ENCODE data around the gene PRSS27. TPM values are rescaled to one million over a fixed set of nuclear protein-coding genes. Genes with fewer than 3 reads are reported as not detected.

PRSS27 gene
- total and polyA plus RNA-seq, 2 of the 8 experiments (the other 6 are each of a cell fraction or from before 2014, with no cell fraction given) = 1.3 to 7.5 TPM

DNA sequence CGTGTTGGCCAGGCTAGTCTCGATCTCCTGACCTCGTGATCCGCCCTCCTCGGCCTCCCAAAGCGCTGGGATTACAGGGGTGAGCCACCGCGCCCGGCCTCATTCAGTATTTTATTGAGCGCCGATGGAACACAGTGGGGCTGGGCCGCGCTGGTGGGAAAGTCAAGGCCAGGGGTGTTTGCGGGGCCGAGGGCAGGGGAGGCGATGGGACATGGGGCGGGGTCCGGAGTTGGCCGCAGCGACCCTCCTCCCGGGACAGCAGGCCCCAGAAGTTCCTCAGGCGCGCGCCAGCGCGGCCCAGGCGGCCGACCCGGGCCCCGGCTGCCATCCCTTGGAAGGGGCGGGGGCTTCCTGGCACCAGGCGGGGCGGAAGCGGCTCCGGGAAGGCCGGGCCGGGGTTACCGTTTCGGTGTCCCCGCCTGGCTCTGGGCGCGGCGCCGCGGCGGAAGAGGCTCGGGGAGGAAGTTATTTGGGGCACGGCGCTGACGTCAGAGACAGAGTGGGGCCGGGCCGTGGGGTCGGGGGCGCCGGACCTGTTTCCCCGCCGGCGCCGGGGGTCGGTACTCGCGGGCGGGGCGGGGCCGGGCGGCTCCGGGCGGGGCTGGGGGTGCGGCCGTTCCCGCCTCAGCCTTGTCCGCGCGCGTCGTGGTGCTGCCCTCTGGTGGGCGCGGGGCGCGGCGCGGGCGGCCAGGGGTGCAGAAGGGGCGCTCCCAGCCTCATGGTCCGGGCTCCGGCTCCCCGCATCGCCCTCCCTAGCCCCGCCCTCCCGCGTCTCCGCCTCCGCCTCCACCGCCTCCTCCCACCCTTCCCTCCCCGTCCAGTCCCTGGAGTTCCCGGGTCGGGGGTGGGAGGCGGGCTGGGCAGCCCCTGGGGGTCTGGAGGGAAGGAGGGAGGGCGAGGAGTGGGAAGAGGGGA, 952 bp upstream of the PRSS27 start (continued):
- TF ChIP-seq KDM4A (IDR thresholded peaks at IDR 0.05; ENCODE audit: low read depth, low read length, severe bottlenecking) (peak; percentile 18), JUN (IDR thresholded peaks at IDR 0.05; ENCODE audit: low read depth, low read length) (no peak), RAD21 (IDR thresholded peaks at IDR 0.05 in 1 of 2, conservative IDR thresholded peaks at IDR 0.05 in 1 of 2; ENCODE audit: low read depth in 2 of 2, low read length in 2 of 2) (peak; percentile 7 to 33; a peak in 2 of 4 replicates), EP300 (IDR thresholded peaks at IDR 0.05; ENCODE audit: borderline replicate concordance in 1 of 2, low read depth in 2 of 2, low read length in 2 of 2) (peak in 1 of 2 experiments; percentile 85; a peak in 1 of 3 replicates), SIRT6 (IDR thresholded peaks at IDR 0.05; ENCODE audit: low read length) (no peak), RXRA (IDR thresholded peaks at IDR 0.05; ENCODE audit: insufficient read depth, low read depth, low read length) (no peak), SIX5 (IDR thresholded peaks at IDR 0.05; ENCODE audit: low read depth, low read length) (no peak; the same call in 1 of the 2 replicates)
- TF ChIP-seq, protein P1, sequence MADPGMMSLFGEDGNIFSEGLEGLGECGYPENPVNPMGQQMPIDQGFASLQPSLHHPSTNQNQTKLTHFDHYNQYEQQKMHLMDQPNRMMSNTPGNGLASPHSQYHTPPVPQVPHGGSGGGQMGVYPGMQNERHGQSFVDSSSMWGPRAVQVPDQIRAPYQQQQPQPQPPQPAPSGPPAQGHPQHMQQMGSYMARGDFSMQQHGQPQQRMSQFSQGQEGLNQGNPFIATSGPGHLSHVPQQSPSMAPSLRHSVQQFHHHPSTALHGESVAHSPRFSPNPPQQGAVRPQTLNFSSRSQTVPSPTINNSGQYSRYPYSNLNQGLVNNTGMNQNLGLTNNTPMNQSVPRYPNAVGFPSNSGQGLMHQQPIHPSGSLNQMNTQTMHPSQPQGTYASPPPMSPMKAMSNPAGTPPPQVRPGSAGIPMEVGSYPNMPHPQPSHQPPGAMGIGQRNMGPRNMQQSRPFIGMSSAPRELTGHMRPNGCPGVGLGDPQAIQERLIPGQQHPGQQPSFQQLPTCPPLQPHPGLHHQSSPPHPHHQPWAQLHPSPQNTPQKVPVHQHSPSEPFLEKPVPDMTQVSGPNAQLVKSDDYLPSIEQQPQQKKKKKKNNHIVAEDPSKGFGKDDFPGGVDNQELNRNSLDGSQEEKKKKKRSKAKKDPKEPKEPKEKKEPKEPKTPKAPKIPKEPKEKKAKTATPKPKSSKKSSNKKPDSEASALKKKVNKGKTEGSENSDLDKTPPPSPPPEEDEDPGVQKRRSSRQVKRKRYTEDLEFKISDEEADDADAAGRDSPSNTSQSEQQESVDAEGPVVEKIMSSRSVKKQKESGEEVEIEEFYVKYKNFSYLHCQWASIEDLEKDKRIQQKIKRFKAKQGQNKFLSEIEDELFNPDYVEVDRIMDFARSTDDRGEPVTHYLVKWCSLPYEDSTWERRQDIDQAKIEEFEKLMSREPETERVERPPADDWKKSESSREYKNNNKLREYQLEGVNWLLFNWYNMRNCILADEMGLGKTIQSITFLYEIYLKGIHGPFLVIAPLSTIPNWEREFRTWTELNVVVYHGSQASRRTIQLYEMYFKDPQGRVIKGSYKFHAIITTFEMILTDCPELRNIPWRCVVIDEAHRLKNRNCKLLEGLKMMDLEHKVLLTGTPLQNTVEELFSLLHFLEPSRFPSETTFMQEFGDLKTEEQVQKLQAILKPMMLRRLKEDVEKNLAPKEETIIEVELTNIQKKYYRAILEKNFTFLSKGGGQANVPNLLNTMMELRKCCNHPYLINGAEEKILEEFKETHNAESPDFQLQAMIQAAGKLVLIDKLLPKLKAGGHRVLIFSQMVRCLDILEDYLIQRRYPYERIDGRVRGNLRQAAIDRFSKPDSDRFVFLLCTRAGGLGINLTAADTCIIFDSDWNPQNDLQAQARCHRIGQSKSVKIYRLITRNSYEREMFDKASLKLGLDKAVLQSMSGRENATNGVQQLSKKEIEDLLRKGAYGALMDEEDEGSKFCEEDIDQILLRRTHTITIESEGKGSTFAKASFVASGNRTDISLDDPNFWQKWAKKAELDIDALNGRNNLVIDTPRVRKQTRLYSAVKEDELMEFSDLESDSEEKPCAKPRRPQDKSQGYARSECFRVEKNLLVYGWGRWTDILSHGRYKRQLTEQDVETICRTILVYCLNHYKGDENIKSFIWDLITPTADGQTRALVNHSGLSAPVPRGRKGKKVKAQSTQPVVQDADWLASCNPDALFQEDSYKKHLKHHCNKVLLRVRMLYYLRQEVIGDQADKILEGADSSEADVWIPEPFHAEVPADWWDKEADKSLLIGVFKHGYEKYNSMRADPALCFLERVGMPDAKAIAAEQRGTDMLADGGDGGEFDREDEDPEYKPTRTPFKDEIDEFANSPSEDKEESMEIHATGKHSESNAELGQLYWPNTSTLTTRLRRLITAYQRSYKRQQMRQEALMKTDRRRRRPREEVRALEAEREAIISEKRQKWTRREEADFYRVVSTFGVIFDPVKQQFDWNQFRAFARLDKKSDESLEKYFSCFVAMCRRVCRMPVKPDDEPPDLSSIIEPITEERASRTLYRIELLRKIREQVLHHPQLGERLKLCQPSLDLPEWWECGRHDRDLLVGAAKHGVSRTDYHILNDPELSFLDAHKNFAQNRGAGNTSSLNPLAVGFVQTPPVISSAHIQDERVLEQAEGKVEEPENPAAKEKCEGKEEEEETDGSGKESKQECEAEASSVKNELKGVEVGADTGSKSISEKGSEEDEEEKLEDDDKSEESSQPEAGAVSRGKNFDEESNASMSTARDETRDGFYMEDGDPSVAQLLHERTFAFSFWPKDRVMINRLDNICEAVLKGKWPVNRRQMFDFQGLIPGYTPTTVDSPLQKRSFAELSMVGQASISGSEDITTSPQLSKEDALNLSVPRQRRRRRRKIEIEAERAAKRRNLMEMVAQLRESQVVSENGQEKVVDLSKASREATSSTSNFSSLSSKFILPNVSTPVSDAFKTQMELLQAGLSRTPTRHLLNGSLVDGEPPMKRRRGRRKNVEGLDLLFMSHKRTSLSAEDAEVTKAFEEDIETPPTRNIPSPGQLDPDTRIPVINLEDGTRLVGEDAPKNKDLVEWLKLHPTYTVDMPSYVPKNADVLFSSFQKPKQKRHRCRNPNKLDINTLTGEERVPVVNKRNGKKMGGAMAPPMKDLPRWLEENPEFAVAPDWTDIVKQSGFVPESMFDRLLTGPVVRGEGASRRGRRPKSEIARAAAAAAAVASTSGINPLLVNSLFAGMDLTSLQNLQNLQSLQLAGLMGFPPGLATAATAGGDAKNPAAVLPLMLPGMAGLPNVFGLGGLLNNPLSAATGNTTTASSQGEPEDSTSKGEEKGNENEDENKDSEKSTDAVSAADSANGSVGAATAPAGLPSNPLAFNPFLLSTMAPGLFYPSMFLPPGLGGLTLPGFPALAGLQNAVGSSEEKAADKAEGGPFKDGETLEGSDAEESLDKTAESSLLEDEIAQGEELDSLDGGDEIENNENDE (IDR thresholded peaks at IDR 0.05; ENCODE audit: insufficient replicate concordance, low read length) = no peak
